Spinal cord (tissue), 10 donors: Measurements from ENCODE around the gene PDGFD. TPM values are rescaled to one million over a fixed set of nuclear protein-coding genes. Genes with fewer than 3 reads are reported as not detected.

Source experiments
- DNase-seq, 6 donors: peaks; one replicate each; pipeline versions ENCODE4 v3.0.0 to v3.0.0-alpha.2; 2013 to 2015; ENCODE audit warnings: low spot score in 6 of 6, low read depth in 4 of 6
- H3K27ac ChIP-seq: one replicate; pipeline ENCODE4 v1.5.1; 2013; ENCODE audit warnings: low read depth, low read length, control low read depth
- H3K27me3 ChIP-seq: one replicate; pipeline ENCODE4 v1.6.1; 2013; ENCODE audit warnings: low read length; ENCODE audit not compliant: control insufficient read depth, insufficient read depth
- H3K36me3 ChIP-seq: one replicate; pipeline ENCODE4 v1.6.1; 2013; ENCODE audit warnings: low read length; ENCODE audit not compliant: control insufficient read depth, insufficient read depth
- H3K4me1 ChIP-seq: one replicate; pipeline ENCODE4 v1.6.1; 2013; ENCODE audit warnings: low read length; ENCODE audit not compliant: control insufficient read depth, insufficient read depth
- H3K4me3 ChIP-seq: one replicate; pipeline ENCODE4 v1.5.1; 2013; ENCODE audit warnings: low read depth, low read length, control low read depth
- H3K9me3 ChIP-seq: one replicate; pipeline ENCODE4 v1.6.1; 2013; ENCODE audit warnings: low read length; ENCODE audit not compliant: control insufficient read depth, insufficient read depth
- WGBS: methylation state at CpG from one replicate; pipeline ENCODE4 v1.1.5; 2013; ENCODE audit warnings: missing lambda C conversion rate; ENCODE audit not compliant: insufficient coverage; 5-methylcytosine and 5-hydroxymethylcytosine counted together
- polyA plus RNA-seq, 2 donors: library from polyadenylated mRNA; unstranded; fragments of 120-200 nt; gene quantifications; one replicate each; pipeline ENCODE4 v1.2.1, GENCODE V29; 2013; ENCODE audit not compliant: insufficient read length in 2 of 2
- total RNA-seq, 2 donors: library from RNA; depleted of rRNA in 1 of 2; stranded (reverse); fragments of 120-200 nt in 1 of 2; fragments of >200 nt in 1 of 2; gene quantifications; one replicate each; pipeline versions ENCODE4 v1.2.3 to v1.2.4, GENCODE V29; 2013 to 2014
- donor health status: healthy.

Gene PDGFD
- total and polyA plus RNA-seq, 4 donors = 10.0 to 34.2 (median 22.1) TPM

- H3K4me3 ChIP-seq = no peak overlapping the region
- WGBS = no CpG with 5 or more reads among the region's 1 CpG
- H3K4me1 ChIP-seq = no peaks in the 10 kb centered on the region
- DNase-seq = no peak
- H3K27ac ChIP-seq = no peak overlapping the region
- H3K27me3 ChIP-seq = no peaks in the 10 kb centered on the region
- H3K9me3 ChIP-seq = peaks cover 2% of the 10 kb centered on the region
- no peaks in the 10 kb centered on the region for H3K36me3 ChIP-seq
Observed at GRCh38 chr11:103985041-103985440, 178.9 kb downstream of the PDGFD start.

DNA sequence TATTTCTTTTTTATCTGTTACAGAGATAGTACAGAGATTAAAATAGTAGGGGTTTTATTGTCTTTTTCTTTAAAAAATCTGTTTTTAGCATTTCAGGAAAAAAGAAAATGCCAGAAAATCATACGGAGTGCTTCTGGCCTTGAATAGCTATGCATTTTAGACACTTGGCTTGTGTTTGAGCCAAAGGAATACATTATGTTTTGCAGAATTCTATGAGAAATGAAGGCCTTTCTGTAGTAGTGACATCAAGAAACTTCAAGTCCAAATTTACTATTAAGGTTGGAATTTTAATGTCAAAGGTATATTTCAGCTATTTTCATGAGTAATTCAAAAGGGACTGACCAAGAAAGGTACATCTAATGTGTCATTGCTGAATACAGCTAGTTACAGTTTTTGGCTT is 183.8 kb downstream of the PDGFD start:
- no peaks in the 10 kb centered on the region for H3K4me1 ChIP-seq
- H3K27me3 ChIP-seq = no peaks in the 10 kb centered on the region
- H3K9me3 ChIP-seq = peaks cover 2% of the 10 kb centered on the region
- no peaks in the 10 kb centered on the region for H3K36me3 ChIP-seq
- WGBS = no CpG with 5 or more reads among the region's 1 CpG
- H3K27ac ChIP-seq = no peak overlapping the region
- H3K4me3 ChIP-seq = no peak overlapping the region
- peak in 1 of 6 donors; percentile 52 for DNase-seq

- WGBS = no CpG with 5 or more reads among the region's 5 CpGs
- no peaks in the 10 kb centered on the region for H3K36me3 ChIP-seq
- H3K9me3 ChIP-seq = peaks cover 2% of the 10 kb centered on the region
- H3K4me3 ChIP-seq = no peak overlapping the region
- DNase-seq = no peak
- no peaks in the 10 kb centered on the region for H3K4me1 ChIP-seq
- H3K27ac ChIP-seq = no peak overlapping the region
- no peaks in the 10 kb centered on the region for H3K27me3 ChIP-seq
Observed at GRCh38 chr11:103978616-103979595, 185.0 kb downstream of the PDGFD start.

- Histone ChIP-seq H3K4me1 (no peaks in the 10 kb centered on the region), H3K4me3 (no peak overlapping the region), H3K36me3 (no peaks in the 10 kb centered on the region), H3K27me3 (no peaks in the 10 kb centered on the region), H3K27ac (no peak overlapping the region), H3K9me3 (no peaks in the 10 kb centered on the region)
- WGBS = 93% methylated on average over 2 of the region's 4 CpGs
- DNase-seq = no peak
Observed at GRCh38 chr11:103972013-103972412, 191.9 kb downstream of the PDGFD start.

- no peaks in the 10 kb centered on the region for H3K27me3 ChIP-seq
- H3K9me3 ChIP-seq = no peaks in the 10 kb centered on the region
- WGBS = no CpG with 5 or more reads among the region's 1 CpG
- H3K27ac ChIP-seq = no peak overlapping the region
- no peaks in the 10 kb centered on the region for H3K36me3 ChIP-seq
- DNase-seq = peak in 1 of 6 donors; percentile 51
- no peak overlapping the region for H3K4me3 ChIP-seq
- no peaks in the 10 kb centered on the region for H3K4me1 ChIP-seq
Observed at GRCh38 chr11:103970701-103971249, 193.2 kb downstream of the PDGFD start.

GRCh38 chr11:103968685-103969084 is 195.3 kb downstream of the PDGFD start:
- Histone ChIP-seq H3K36me3 (no peaks in the 10 kb centered on the region), H3K4me1 (no peaks in the 10 kb centered on the region), H3K27ac (no peak overlapping the region), H3K27me3 (no peaks in the 10 kb centered on the region), H3K9me3 (no peaks in the 10 kb centered on the region), H3K4me3 (no peak overlapping the region)
- WGBS = 96% methylated on average over 3 of the region's 3 CpGs
- no peak for DNase-seq

GRCh38 chr11:103967985-103968384 is 196.0 kb downstream of the PDGFD start:
- 97% methylated on average over 6 of the region's 8 CpGs for WGBS
- no peaks in the 10 kb centered on the region for H3K9me3 ChIP-seq
- H3K27me3 ChIP-seq = no peaks in the 10 kb centered on the region
- no peaks in the 10 kb centered on the region for H3K4me1 ChIP-seq
- H3K27ac ChIP-seq = no peak overlapping the region
- DNase-seq = no peak
- H3K4me3 ChIP-seq = no peak overlapping the region
- H3K36me3 ChIP-seq = no peaks in the 10 kb centered on the region

- no peaks in the 10 kb centered on the region for H3K4me1 ChIP-seq
- H3K36me3 ChIP-seq = no peaks in the 10 kb centered on the region
Observed at GRCh38 chr11:103964390-103964789, 199.6 kb downstream of the PDGFD start.

GRCh38 chr11:103963648-103964047 is 200.3 kb downstream of the PDGFD start:
- no CpG with 5 or more reads among the region's 2 CpGs for WGBS
- Histone ChIP-seq H3K27ac (no peak overlapping the region), H3K36me3 (no peaks in the 10 kb centered on the region)

More at GRCh38 chr11:103964390-103964789, 199.6 kb downstream of the PDGFD start:
- Histone ChIP-seq H3K4me3 (no peak overlapping the region), H3K27ac (no peak overlapping the region), H3K27me3 (no peaks in the 10 kb centered on the region), H3K9me3 (no peaks in the 10 kb centered on the region)
- DNase-seq = no peak

GRCh38 chr11:103961010-103961409 is 202.9 kb downstream of the PDGFD start:
- no peaks in the 10 kb centered on the region for H3K4me1 ChIP-seq
- H3K36me3 ChIP-seq = no peaks in the 10 kb centered on the region
- no peak overlapping the region for H3K27ac ChIP-seq
- H3K9me3 ChIP-seq = no peaks in the 10 kb centered on the region
- no peak overlapping the region for H3K4me3 ChIP-seq
- DNase-seq = no peak
- no peaks in the 10 kb centered on the region for H3K27me3 ChIP-seq

More at GRCh38 chr11:103963648-103964047, 200.3 kb downstream of the PDGFD start:
- Histone ChIP-seq H3K27me3 (no peaks in the 10 kb centered on the region), H3K4me1 (no peaks in the 10 kb centered on the region), H3K4me3 (no peak overlapping the region), H3K9me3 (no peaks in the 10 kb centered on the region)
- DNase-seq = no peak
